GM23338 (cell line): ENCODE results near the gene VIPAS39.

Experiments used
- CTCF ChIP-seq, 2 experiments: fragments of 200-600 bp in 1 of 2; sonication (generic) in 1 of 2; conservative IDR thresholded peaks; 2 replicates each; pipeline versions ENCODE4 v1.5.1 to v1.6.1; 2016 to 2017; ENCODE audit warnings: antibody characterized with exemption in 2 of 2, low read depth in 2 of 2, mild to moderate bottlenecking in 2 of 2, moderate library complexity in 1 of 2
- EZH2 ChIP-seq: fragments of 200-600 bp; sonication (generic); IDR thresholded peaks from one replicate; pipeline ENCODE4 v1.8.0; 2017; ENCODE audit warnings: antibody characterized with exemption, mild to moderate bottlenecking, low read depth; ENCODE audit not compliant: unreplicated experiment
- REST ChIP-seq: IDR thresholded peaks from one replicate; pipeline ENCODE4 v1.6.1; 2018; ENCODE audit warnings: antibody characterized with exemption; ENCODE audit not compliant: unreplicated experiment
- STAT1 ChIP-seq: IDR thresholded peaks from one replicate; pipeline ENCODE4 v1.6.1; 2016; ENCODE audit warnings: antibody characterized with exemption; ENCODE audit not compliant: unreplicated experiment

GRCh38 chr14:77491056-77491455 is 33.7 kb upstream of the VIPAS39 start:
- no peak for TF ChIP-seq EZH2
- no peak for TF ChIP-seq CTCF (conservative IDR thresholded peaks at IDR 0.05; ENCODE audit: low read depth in 2 of 2)
- TF ChIP-seq STAT1: no peak
- TF ChIP-seq REST: no peak
